ENCODE data around the gene GABARAPL1.
"Not testable (repeated sequence)": the region's sequence is repeated elsewhere in the genome, so short reads cannot be mapped to it uniquely, and the experiment has no call there.

GABARAPL1 gene

DNA sequence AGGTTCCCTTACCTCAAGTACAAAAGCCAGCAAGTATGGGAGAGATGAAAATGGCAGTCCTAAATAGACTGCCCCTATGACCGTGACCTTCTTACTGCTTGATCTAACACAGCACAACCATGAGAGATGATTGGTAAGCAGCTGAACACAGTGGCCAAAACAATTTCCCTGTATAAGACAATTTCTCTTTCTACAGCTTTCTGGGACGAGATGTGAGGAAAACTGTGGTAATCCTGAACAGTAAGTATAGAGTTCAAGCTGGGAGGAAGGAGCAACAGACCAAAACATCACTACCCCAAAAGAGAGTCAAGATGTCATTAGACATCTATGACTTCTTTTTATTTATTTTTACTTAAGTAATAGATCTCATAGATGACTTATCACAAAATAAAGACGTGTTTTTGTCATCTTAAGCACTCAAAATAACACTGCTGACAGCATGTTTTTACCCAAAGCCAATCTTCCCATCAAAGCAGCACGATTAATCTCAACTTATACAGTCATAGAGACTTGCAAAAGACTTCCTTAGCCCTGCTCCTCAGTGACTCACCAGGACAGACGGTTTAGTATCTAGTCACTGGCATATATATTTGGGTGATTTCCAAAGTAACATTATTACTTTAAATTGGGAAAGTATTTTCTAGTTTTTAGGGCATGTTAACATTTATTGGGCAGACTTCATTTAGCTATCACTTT is 30.2 kb upstream of the GABARAPL1 start:
- Histone ChIP-seq H3K4me1 (ENCODE audit: insufficient read depth, low read length) (no peaks in the 10 kb centered on the region), H3K4me3 (ENCODE audit: low read length) (no peak overlapping the region)

GRCh38 chr12:10184261-10184843 is 28.3 kb upstream of the GABARAPL1 start:
- no peak overlapping the region for H3K4me3 ChIP-seq (ENCODE audit: low read length)
- H3K9me3 ChIP-seq (ENCODE audit: insufficient read depth, low read depth, low read length): no peaks in the 10 kb centered on the region
- no peaks in the 10 kb centered on the region for H3K36me3 ChIP-seq (ENCODE audit: insufficient read depth, low read depth, low read length)
- no peak overlapping the region for H3K27ac ChIP-seq (ENCODE audit: low read length)
- H3K27me3 ChIP-seq (ENCODE audit: insufficient read depth, low read length): no peaks in the 10 kb centered on the region
- H3K4me1 ChIP-seq (ENCODE audit: insufficient read depth, low read length): no peaks in the 10 kb centered on the region
- H3K9ac ChIP-seq (ENCODE audit: low read depth, low read length): no peak overlapping the region

More for the DNA sequence above, 30.2 kb upstream of the GABARAPL1 start:
- Histone ChIP-seq H3K27ac (ENCODE audit: low read length) (no peak overlapping the region), H3K9ac (ENCODE audit: low read depth, low read length) (no peak overlapping the region), H3K36me3 (ENCODE audit: insufficient read depth, low read depth, low read length) (no peaks in the 10 kb centered on the region), H3K27me3 (ENCODE audit: insufficient read depth, low read length) (no peaks in the 10 kb centered on the region), H3K9me3 (ENCODE audit: insufficient read depth, low read depth, low read length) (no peaks in the 10 kb centered on the region)

DNA sequence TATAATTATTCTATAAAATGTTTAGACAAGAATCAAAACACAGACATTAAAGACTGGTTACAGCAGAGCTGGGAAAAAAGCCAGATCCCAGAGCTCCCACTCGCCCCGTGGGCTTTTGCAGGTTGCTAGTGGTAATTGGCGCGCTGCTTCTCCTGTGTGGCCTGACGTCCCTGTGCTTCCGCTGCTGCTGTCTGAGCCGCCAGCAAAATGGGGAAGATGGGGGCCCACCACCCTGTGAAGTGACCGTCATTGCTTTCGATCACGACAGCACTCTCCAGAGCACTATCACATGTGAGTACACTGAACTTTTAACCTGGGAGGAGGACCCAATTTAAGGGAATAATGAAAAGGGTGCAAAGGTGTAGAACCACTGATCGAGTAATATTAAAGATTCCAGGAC is 26.4 kb upstream of the GABARAPL1 start:
- no peaks in the 10 kb centered on the region for H3K4me1 ChIP-seq (ENCODE audit: insufficient read depth, low read length)
- H3K4me3 ChIP-seq (ENCODE audit: low read length): no peak overlapping the region
- no peak overlapping the region for H3K27ac ChIP-seq (ENCODE audit: low read length)
- no peaks in the 10 kb centered on the region for H3K9me3 ChIP-seq (ENCODE audit: insufficient read depth, low read depth, low read length)
- no peaks in the 10 kb centered on the region for H3K27me3 ChIP-seq (ENCODE audit: insufficient read depth, low read length)
- no peak overlapping the region for H3K9ac ChIP-seq (ENCODE audit: low read depth, low read length)
- no peaks in the 10 kb centered on the region for H3K36me3 ChIP-seq (ENCODE audit: insufficient read depth, low read depth, low read length)

DNA sequence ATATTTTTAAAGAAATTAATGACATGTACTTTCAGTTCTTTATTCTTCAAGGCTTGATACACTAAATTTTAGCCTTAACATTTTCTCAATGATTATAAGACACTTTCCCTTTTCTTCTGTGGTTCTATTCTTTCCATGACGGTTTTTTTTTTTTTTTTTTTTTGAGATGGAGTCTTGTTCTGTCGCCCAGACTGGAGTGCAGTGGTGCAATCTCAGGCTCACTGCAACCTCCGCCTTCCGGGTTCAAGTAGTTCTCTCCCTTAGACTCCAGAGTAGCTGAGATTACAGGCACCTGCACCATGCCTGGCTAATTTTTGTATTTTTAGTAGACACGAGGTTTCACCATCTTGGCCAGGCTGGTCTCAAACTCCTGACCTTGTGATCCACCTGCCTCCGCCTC is 25.7 kb upstream of the GABARAPL1 start:
- H3K4me1 ChIP-seq (ENCODE audit: insufficient read depth, low read length); H3K27ac ChIP-seq (ENCODE audit: low read length); H3K9me3 ChIP-seq (ENCODE audit: insufficient read depth, low read depth, low read length); H3K9ac ChIP-seq (ENCODE audit: low read depth, low read length); H3K27me3 ChIP-seq (ENCODE audit: insufficient read depth, low read length); H3K4me3 ChIP-seq (ENCODE audit: low read length); H3K36me3 ChIP-seq (ENCODE audit: insufficient read depth, low read depth, low read length): not testable (repeated sequence)

DNA sequence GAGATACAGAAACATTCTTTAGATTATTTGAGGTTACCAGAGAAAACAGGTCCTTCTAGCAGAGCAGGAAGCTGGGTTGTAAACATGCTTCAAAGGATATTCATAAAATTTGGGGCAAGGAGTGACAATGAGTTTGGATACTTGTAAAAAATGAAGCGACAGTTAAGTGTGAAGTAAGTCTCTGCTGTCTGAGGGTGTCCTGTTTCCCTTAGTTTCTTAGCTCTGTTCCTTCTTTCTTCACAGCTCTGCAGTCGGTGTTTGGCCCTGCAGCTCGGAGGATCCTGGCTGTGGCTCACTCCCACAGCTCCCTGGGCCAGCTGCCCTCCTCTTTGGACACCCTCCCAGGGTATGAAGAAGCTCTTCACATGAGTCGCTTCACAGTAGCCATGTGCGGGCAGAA is 23.0 kb upstream of the GABARAPL1 start:
- Histone ChIP-seq H3K4me1 (ENCODE audit: insufficient read depth, low read length) (peaks cover 9% of the 10 kb centered on the region), H3K27me3 (ENCODE audit: insufficient read depth, low read length) (no peaks in the 10 kb centered on the region), H3K27ac (ENCODE audit: low read length) (no peak overlapping the region), H3K36me3 (ENCODE audit: insufficient read depth, low read depth, low read length) (no peaks in the 10 kb centered on the region), H3K9ac (ENCODE audit: low read depth, low read length) (no peak overlapping the region), H3K4me3 (ENCODE audit: low read length) (no peak overlapping the region), H3K9me3 (ENCODE audit: insufficient read depth, low read depth, low read length) (no peaks in the 10 kb centered on the region)

- no peak overlapping the region for H3K4me3 ChIP-seq (ENCODE audit: low read length)
- H3K27ac ChIP-seq (ENCODE audit: low read length): no peak overlapping the region
Measured at GRCh38 chr12:10190558-10191388, 21.9 kb upstream of the GABARAPL1 start.

DNA sequence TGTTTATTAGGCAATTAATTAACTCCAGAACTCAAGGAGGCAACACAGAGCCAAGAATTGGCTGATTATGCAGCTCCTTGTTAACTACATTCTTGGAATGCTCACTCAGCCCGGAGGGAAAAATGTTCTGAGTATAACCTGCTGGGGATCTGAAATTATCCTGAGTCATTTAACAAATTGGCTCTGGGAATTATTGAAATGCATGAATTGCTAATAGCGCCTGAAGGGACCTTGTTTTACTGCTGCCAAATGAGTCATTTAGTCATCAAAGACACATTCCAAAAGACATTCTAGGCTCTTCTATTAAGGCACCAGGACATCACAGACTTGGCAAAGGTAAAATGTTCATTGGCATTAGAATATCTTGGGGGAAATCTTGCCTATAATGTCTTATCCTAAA is 20.8 kb upstream of the GABARAPL1 start:
- no peak overlapping the region for H3K4me3 ChIP-seq (ENCODE audit: low read length)
- H3K27ac ChIP-seq (ENCODE audit: low read length): no peak overlapping the region
- peaks cover 9% of the 10 kb centered on the region for H3K4me1 ChIP-seq (ENCODE audit: insufficient read depth, low read length)
- H3K9me3 ChIP-seq (ENCODE audit: insufficient read depth, low read depth, low read length): no peaks in the 10 kb centered on the region
- no peak overlapping the region for H3K9ac ChIP-seq (ENCODE audit: low read depth, low read length)
- no peaks in the 10 kb centered on the region for H3K36me3 ChIP-seq (ENCODE audit: insufficient read depth, low read depth, low read length)
- H3K27me3 ChIP-seq (ENCODE audit: insufficient read depth, low read length): no peaks in the 10 kb centered on the region

More at GRCh38 chr12:10190558-10191388, 21.9 kb upstream of the GABARAPL1 start:
- H3K36me3 ChIP-seq (ENCODE audit: insufficient read depth, low read depth, low read length): no peaks in the 10 kb centered on the region
- no peaks in the 10 kb centered on the region for H3K9me3 ChIP-seq (ENCODE audit: insufficient read depth, low read depth, low read length)
- no peaks in the 10 kb centered on the region for H3K27me3 ChIP-seq (ENCODE audit: insufficient read depth, low read length)
- no peak overlapping the region for H3K9ac ChIP-seq (ENCODE audit: low read depth, low read length)
- peaks cover 9% of the 10 kb centered on the region for H3K4me1 ChIP-seq (ENCODE audit: insufficient read depth, low read length)

- H3K9me3 ChIP-seq (ENCODE audit: insufficient read depth, low read depth, low read length): no peaks in the 10 kb centered on the region
- peaks cover 9% of the 10 kb centered on the region for H3K4me1 ChIP-seq (ENCODE audit: insufficient read depth, low read length)
- no peaks in the 10 kb centered on the region for H3K36me3 ChIP-seq (ENCODE audit: insufficient read depth, low read depth, low read length)
Measured at GRCh38 chr12:10194160-10194670, 18.5 kb upstream of the GABARAPL1 start.

GRCh38 chr12:10196210-10196609 is 16.5 kb upstream of the GABARAPL1 start:
- Histone ChIP-seq H3K4me1 (ENCODE audit: insufficient read depth, low read length) (peaks cover 9% of the 10 kb centered on the region), H3K4me3 (ENCODE audit: low read length) (no peak overlapping the region), H3K9ac (ENCODE audit: low read depth, low read length) (no peak overlapping the region), H3K27ac (ENCODE audit: low read length) (no peak overlapping the region), H3K9me3 (ENCODE audit: insufficient read depth, low read depth, low read length) (no peaks in the 10 kb centered on the region), H3K27me3 (ENCODE audit: insufficient read depth, low read length) (no peaks in the 10 kb centered on the region), H3K36me3 (ENCODE audit: insufficient read depth, low read depth, low read length) (no peaks in the 10 kb centered on the region)

More at GRCh38 chr12:10194160-10194670, 18.5 kb upstream of the GABARAPL1 start:
- no peak overlapping the region for H3K27ac ChIP-seq (ENCODE audit: low read length)
- H3K9ac ChIP-seq (ENCODE audit: low read depth, low read length): no peak overlapping the region
- no peak overlapping the region for H3K4me3 ChIP-seq (ENCODE audit: low read length)
- H3K27me3 ChIP-seq (ENCODE audit: insufficient read depth, low read length): no peaks in the 10 kb centered on the region

DNA sequence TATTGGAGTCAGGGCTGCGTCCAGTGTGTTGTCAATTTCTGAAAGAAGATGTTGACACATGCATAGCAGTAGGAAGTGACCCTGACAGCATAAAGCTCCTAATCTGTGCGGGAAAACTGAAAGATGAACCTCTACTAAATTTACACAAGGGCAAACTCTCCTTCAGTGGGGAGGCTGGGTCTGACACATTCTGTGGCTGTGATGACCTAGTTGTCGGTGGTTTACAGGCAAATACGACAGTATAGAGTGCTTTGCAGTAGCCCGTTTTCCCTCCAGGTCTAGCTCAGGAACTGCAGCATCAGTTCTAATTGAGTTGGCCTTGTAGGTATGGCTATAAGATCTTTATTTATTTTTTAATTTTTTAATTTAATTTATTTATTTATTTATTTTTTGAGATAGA is 14.8 kb upstream of the GABARAPL1 start:
- H3K9ac ChIP-seq (ENCODE audit: low read depth, low read length): no peak overlapping the region
- no peaks in the 10 kb centered on the region for H3K4me1 ChIP-seq (ENCODE audit: insufficient read depth, low read length)
- no peaks in the 10 kb centered on the region for H3K9me3 ChIP-seq (ENCODE audit: insufficient read depth, low read depth, low read length)
- no peaks in the 10 kb centered on the region for H3K27me3 ChIP-seq (ENCODE audit: insufficient read depth, low read length)
- no peak overlapping the region for H3K4me3 ChIP-seq (ENCODE audit: low read length)
- no peaks in the 10 kb centered on the region for H3K36me3 ChIP-seq (ENCODE audit: insufficient read depth, low read depth, low read length)
- no peak overlapping the region for H3K27ac ChIP-seq (ENCODE audit: low read length)

- not testable (repeated sequence) for H3K9ac ChIP-seq (ENCODE audit: low read depth, low read length); H3K27me3 ChIP-seq (ENCODE audit: insufficient read depth, low read length); H3K4me1 ChIP-seq (ENCODE audit: insufficient read depth, low read length); H3K27ac ChIP-seq (ENCODE audit: low read length); H3K9me3 ChIP-seq (ENCODE audit: insufficient read depth, low read depth, low read length); H3K36me3 ChIP-seq (ENCODE audit: insufficient read depth, low read depth, low read length); H3K4me3 ChIP-seq (ENCODE audit: low read length)
Measured at GRCh38 chr12:10204495-10204894, 8.2 kb upstream of the GABARAPL1 start.

Measured in iPS-20b (cell line).